Stimulated activated CD4-positive, alpha-beta T cell treated with anti-CD3 and anti-CD28 coated beads, Interleukin-4, amount 100 ng/mL, for 24 hours (primary cell): ENCODE data around the gene MMS19.
"Not testable (repeated sequence)": the region's sequence is repeated elsewhere in the genome, so short reads cannot be mapped to it uniquely, and the experiment has no call there.

ENCODE experiments used
- DNase-seq: peaks from one replicate; pipeline ENCODE4 v3.0.0-alpha.2; 2020

MMS19 gene

DNA sequence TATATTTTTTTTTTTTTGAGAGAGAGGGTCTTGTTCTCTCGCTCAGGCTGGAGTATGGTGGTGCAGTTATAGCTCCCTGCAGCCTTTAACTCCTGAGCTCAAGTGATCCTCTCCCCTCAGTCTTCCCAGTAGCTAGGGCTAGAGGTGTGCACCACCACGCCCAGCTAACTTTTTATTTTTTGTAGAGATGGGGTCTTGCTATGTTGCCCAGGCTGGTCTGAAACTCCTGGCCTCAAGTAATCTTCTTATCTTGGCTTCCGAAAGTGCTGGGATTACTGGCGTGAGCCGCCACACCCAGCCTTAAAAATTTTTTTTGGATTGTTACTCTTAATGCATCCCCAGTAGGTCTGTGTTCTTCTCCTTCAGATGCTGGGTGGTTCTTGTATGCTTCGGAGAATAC is 4.7 kb upstream of the MMS19 start:
- no peak for DNase-seq

DNA sequence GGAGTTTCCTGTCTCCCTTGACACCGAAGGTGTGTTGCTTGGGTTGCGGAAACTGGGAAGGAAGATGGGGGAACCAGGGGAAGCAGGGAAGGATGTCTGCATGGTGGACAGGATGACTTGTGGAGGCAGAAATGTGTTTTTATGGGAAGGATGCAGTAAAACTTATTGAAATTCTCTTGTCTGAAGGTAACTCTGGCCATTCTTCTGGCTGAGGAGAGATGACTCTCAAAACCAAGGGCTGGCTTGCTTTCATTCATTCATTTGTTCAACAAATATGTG is 2.0 kb upstream of the MMS19 start:
- no peak for DNase-seq

DNA sequence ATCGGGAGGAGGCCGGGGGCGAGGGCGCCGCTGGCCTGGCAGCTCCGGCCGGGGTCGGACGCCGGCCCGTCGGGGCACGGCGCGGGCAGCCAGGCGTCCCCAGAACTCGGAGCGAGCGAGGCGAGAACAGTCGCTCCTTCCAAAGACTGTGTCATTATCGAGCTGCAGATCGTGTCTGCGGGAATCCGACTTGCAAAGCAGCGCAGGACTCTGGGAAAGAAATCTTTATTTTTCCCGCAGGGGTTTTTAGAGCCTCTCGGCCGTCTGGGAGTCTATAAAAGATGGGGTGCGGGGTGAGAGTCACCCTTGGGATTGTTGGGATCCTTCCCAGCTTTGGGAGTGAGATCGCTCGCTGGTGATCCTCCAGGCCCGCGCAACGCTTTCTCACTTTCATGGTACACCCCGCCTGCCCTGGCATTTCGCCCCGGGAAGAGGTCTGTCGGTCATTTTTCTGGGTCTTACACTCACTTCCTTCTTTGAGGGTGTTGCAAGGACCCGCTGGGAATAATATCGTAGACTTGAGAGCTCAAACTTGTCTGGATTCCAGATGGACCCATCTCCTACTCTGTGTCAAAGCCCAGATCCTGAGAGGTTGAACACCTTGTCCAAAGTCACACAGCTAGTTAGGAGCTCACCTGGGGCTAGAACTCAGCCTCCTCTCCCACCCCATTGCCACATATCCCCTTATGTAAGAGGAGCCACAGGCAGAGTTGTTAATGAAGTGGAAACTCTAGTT is 1.5 kb upstream of the MMS19 start:
- DNase-seq = peak; percentile 5

DNA sequence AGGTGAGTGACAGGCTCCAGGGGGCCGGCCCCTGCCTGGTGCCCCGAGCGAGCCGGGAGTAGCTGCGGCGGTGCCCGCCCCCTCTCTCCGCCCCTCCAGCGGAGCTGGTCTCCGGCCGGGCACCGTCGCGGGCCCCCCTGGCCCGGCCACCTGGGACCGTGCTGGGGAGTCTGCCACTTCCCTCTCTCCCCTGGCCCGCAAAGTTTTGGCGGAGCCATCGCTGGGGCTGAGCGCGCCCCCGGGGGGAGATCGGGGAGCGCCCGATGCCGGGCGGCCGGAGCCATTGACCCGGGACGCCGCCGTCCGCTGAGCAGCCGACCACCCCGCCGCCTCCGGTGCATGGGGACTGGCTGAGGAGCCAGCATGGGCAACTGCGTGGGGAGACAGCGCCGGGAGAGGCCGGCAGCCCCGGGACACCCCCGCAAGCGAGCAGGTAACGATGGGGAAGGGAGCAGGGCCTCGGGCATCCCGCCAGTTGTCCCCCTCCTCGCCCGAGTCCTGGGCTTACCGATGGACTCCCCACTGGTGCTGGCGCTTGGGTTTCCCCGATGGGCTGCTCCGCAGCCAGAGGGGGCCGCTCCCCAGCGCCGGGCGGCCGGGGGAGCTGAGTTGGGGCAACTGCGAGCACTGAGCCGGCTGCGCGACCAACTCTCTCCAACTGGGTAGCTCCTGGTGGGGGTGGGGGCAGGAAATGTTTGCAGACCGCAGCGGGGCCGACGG is 779 bp upstream of the MMS19 start, which contains the start of gene UBTD1:
Gene UBTD1, plus strand, starts transcription at position 84 of the 720 bp plus-strand sequence. Its CDS starts 280 bp downstream, at position 364.
- DNase-seq = peak; percentile 19

DNA sequence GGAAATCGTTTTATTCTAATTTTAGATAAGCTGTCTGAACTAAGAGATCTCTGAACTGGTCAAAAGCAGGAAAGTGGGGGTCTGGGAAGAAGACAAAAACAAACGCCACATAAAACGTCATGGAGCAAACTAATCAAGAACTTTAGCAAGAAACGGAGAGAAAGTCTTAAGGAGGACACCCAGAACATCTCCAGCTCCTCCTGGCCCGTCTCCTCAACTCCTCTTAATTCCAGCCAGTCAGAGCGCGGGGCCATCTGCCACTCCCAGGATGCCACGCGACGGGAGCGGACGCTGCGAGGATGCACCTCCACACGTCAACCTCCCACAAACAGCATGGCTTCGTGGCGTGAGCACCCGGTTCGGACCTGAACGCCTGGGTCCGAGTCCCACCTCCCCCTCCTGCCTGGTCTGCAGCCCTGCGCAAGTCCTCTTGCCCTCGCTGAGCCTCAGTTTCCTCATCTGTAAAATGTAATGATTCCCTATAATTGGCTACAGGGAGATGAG is 598 bp downstream of the MMS19 start:
- DNase-seq = peak; percentile 84

DNA sequence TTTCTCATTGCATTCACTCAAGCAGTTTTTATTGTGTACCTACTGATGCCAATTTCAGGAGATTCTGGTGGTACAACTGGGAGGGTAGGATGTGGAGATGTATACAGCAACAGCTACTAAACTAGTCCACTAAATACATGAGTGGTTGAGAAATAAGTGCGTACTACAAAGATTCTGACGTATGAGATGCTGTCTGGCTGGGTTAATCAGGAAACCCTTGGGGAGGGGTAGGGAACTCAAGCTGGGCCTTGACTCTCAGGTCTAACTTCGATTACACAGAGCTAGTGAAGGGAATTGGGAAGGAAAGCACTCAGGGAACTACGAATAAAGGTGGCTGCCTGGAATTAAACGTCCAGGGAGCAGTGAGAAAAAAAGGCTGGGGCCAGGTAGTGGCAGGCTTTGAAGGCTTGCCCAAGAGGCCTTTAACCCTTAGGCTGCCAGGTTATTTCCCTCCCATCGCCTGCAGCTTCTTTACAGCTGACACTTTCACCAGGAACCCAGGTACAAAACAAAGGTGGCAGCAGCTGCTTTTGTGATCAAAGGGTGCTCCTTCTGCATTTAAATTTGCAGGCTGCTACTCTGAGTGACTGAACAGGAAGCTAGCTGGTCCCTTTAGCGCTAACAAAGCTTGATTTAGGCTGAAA is 3.2 kb downstream of the MMS19 start:
- no peak for DNase-seq

DNA sequence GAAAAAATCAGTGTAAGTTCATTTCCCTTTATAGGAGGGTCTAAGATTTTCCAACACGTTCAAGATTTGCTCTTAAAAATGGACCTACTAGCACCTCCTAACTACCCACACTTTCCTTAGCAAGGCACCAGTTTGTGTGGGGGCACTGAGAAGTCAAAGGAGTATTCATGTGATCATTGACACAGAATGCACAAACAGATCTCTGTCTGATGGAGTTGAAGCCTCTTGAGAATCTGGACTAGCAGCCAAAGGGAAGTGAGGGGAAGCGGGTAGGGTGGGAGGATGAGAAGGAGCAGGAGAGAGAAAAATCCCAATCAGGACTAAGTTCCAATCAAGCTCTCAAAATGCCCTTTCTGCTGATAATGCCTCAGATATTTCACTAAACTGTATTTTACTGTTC is 4.1 kb downstream of the MMS19 start:
- no peak for DNase-seq

DNA sequence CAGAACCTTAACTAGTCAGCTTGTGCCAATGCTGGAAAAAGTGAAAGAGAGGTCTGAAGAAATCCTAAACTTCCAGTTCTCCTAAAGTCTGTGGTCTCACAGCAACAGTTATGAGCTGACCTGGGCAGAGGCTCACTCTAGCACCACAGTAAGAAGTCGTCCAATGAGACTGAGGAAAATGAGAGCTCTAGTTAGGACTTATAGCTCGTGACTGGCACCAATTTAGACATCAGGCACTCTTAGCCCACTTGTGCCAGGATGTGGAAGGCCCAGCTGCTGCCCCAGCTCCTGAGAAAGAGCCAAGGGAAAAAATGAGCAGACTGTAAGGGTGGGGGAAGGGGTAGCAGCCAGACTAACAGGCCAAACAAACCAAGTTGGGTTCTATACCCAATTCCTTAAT is 7.6 kb downstream of the MMS19 start:
- no peak for DNase-seq

DNA sequence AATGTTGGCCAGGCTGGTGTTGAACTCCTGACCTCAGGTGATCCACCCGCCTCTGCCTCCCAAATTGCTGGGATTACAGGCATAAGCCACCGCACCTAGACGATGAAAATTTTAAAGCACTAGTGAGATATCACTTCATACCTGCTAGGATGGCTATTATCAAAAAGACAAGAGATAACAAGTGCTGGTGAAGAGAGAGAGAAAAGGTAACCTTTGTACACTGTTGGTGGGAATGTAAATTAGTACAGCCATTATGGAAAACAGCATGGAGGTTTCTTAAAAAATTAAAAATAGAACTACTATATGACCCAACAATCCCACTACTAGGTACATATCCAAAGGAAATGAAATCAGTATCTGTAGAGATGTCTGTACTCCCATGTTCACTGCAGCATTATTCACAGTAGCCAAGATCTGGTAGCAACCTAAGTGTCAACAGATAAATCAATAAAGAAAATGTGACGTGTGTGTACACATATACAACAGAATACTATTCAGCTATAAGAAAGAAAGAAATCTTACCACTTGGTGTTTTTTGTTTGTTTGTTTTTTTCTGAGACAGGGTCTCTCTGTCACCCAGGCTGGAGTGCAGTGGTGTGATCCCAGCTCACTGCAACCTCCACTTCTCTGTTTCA is 12.5 kb downstream of the MMS19 start:
- no peak for DNase-seq

DNA sequence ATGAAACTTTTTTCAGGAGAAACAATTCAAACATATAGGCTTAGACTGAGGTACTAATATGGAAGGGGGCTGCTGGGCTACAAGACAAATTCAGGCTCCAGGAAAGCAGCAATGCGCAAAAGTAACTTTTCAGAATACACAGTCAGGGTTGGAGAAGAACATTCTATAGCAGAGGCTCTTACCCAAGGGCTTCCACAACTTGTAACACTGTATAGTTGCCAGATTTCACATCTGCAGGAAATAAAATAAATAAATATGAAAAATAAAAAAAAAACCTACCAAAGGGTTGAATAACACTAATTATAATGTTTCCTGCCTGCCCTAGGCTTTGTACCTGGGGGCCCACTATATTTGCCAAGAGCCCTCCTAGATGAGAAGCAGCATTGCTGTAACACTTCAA is 14.3 kb downstream of the MMS19 start:
- DNase-seq = no peak

DNA sequence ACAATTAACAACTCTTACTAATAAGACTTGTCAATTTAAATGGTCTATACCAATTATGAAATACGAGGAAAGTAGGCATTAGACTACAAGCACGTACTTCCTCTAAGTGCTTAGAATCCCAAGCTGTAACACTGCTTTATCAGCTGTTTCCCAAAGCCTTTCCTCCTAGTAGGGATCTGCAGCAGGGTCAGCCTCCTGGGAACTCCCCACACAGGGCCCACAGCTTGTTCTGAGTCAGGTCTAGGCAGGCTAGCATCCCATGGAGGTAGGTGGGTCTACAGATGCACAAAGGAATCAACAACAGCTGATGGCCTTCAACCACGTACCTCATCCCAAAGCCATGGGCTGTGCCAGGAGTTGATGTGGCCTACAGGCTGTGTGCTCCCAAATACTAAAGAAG is 14.7 kb downstream of the MMS19 start:
- no peak for DNase-seq

DNA sequence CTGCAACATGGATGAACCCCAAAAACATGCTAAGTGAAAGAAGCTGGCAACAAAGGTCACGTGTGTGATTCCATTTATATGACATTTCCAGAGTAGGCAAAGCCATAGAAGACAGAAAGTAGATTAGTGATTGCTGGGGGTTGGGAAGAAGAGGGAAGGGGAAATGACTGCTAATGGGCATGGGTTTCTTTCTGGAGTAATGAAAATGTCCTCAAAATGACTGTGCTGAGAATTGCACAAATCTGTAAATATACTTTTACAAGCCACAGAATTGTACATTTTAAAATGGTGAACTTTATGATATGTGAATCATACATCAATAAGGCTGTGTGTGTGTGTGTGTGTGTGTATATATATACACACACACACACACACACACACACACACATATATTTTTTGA is 15.8 kb downstream of the MMS19 start:
- DNase-seq = no peak

DNA sequence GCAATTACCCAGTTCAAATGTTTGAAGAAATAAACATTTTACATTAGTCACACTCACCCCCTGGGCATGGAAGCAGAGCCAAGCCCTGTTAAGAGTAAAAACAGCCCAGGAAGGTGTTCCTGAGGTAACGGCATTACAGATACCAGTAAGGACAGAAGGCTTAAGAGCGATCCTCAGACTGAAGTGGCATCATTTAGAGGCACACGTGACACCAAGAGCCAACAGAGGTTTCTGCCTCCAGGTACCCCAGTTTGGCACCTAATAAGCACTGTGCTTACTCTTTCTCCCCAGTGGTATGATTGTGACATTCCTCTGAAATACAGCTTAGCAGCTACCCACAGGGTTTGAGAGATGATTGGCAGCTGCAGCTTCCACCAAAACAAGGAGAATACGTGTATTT is 17.2 kb downstream of the MMS19 start:
- no peak for DNase-seq

DNA sequence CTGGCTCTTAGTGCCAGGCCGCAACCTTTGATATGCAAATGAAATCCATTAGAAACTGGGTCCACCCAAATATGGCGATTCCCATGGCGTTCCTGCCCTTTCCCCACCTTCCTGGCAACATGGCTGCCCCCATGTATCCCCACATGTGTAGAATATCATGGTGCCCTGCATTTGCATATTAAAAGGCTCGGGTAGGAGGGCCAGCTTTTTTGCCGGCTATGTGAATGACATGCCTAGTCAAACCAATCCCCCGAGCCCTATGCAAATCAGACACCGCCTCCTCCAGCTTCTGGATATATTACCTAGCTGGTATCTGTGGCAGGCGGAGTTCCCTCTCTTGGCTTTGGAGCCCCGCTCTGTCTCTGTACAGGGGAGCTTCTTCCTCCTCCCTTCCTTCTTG is 18.3 kb downstream of the MMS19 start:
- DNase-seq = no peak

DNA sequence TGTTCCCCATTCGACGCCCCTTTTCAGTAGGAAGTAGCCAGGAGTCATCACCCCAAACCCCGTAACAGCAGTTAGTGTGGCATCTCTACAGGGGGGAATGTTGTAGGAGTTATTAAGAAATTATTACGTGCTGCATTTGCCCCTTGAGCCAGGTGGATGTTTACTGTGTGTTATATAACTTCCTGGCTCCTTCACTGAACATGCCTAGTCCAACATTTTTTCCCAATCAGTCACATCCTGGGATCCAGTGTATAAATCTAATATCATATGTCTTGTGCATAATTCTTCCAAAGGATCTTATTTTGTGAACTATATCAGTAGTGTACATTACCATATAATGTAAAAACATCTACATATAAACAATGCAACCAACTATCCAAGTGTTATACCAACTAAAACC is 18.8 kb downstream of the MMS19 start:
- DNase-seq = not testable (repeated sequence)

DNA sequence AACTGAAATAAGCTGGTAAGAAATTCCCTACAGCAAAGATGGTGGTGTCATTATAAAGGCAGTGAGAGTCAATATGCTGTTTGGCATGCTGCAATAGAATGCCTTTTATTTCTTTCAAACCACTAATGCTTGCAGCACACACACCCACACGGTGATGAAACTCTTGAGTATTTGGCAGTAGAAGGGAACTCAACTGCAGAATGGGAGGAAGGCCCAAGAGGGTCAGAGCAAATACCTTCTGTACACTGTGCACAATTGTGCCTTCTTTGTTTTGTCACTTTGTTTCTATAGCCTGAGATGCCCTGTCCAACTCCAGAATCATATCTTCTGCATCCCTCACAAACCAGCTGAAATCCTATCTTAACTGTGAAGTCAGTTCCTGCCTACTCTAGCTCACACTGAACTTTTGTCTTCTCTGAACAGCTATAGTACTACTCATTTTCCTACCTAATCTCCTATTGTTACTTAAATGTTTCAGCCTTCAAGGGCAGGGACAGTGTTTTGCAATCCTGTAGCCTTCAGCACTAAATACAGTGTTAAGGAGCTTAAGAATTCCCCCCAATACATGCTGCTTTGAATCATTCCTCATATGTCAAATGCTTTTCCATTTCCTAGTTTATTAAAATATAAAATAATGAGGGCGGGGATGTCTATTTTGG is 22.2 kb downstream of the MMS19 start:
- DNase-seq = no peak

DNA sequence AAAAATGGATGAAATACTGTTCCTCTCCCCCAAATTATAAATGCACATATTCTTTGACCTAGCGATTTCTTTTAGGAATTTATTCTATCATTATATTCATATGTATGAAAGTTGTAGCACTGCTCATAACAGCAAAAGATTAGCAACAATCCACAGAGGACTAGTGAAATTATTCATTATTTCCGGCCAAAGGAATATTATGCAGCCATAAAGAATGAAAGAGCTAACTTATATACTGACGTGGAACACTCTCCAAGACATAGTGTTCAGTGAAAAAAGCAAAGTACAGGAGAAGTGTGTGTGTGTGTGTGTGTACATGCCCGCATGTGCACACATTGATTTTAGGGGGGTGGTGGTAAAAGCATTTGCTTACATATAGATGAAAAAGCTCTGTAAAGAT is 23.3 kb downstream of the MMS19 start:
- no peak for DNase-seq

DNA sequence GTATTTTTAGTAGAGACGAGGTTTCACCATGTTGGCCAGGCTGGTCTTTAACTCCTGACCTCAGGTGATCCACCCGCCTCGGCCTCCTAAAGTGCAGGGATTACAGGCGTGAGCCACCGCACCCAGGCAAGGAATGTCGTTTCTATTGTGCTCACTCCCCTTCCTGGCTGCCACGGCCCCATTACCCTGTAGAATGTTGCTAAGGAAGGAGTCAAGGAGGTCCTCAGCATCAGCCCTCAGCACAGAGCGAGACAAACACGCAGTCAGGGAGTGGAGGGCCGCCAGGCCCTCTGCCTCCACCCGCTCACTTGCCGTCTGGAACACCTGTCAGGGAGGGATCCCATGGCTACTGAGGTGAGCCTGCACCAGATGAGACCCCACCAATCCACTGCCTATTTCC is 29.4 kb downstream of the MMS19 start:
- DNase-seq = not testable (repeated sequence)

DNA sequence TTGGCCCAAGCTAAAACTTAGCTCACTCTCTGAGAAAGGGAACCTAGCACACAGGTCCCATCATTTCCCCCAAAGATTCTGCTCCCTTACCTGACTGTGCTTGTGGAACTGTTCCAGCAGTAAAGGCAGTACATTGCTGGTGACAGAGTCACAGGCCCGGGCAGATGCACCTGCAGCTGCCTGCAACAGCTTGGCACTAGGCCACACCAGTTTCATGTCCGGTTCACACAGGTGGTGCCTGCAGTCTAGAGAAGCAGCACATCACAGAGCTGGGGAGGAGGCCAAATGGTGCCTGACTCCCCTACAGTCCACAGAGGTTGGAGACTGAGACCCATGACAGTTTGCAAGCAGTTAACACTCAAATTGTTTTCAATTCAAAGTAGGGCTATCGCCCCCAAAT is 30.1 kb downstream of the MMS19 start:
- DNase-seq = no peak

DNA sequence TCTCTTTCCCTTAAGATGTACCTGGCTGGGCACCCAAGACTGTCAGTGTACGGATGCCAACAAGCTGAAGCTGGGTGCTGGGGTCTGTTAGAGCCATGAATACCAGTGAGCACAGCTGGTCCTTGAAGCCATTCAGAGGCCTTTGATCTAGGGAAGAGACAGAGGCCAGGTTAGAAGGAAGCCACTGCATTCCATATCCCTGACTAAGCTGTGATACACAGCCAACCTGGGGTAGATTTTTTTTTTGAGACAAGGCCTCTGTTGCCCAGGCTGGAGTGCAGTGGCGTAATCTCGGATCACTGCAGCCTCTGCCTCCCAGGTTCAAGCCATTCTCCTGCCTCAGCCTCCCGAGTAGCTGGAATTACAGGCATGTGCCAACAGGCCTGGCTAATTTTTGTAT is 31.5 kb downstream of the MMS19 start:
- DNase-seq = no peak

DNA sequence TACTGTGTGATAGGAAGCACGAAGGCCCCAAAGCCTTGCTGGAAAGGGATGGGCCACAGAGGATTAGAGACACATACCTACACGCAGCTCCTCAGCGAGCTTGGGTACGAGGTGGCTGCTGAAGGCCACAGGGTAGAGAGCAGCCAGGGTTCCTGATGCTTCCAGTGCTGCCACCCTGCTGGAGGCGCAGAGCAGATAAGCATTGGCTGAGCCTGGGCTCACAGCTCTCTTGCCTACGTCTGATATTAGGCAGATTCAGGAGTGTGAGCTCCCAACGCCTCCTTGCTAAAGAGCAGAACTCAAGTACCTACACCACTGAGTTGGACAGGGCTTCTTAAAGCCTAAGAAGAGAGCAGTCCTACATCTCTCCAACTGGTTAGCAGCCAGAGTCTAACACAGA is 32.2 kb downstream of the MMS19 start:
- DNase-seq = no peak

DNA sequence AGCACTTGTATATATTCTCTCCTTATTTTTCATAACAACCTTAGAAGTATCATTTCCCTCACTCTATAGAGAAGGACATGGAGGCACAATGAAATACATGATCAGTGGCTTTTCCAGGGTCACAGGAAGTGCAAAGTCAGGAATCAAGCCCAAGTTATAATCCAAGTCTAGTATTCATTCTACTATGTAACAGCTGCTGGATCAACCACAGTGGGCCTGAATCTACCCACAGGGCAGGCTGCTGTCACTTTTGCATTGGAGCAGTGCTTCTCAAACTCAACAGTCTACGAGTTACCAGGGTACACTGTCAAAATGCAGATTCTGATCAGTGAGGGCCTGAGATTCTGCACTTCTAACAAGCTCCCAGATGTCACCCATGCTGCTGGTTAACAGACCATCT is 34.0 kb downstream of the MMS19 start:
- no peak for DNase-seq
